ENCODE results near the gene IQSEC3.

Gene IQSEC3

GRCh38 chr12:138898-139534, 72.4 kb downstream of the IQSEC3 start:
- peaks cover 44% of the 10 kb centered on the region for H3K27me3 Mint-ChIP-seq

GRCh38 chr12:139585-139984, 73.0 kb downstream of the IQSEC3 start:
- Mint-ChIP-seq H3K27me3 (peaks cover 44% of the 10 kb centered on the region), H3K4me3 (no peak overlapping the region)

More at GRCh38 chr12:138898-139534, 72.4 kb downstream of the IQSEC3 start:
- no peaks in the 10 kb centered on the region for H3K9me3 Mint-ChIP-seq
- no peak overlapping the region for H3K4me3 Mint-ChIP-seq
- H3K27ac Mint-ChIP-seq, result no peak overlapping the region
- H3K4me1 Mint-ChIP-seq (ENCODE audit: low read depth), result no peaks in the 10 kb centered on the region
- no peaks in the 10 kb centered on the region for H3K36me3 Mint-ChIP-seq (ENCODE audit: low read depth)
- intact Hi-C loops (cut with micrococcal nuclease), result no loop called here

DNA sequence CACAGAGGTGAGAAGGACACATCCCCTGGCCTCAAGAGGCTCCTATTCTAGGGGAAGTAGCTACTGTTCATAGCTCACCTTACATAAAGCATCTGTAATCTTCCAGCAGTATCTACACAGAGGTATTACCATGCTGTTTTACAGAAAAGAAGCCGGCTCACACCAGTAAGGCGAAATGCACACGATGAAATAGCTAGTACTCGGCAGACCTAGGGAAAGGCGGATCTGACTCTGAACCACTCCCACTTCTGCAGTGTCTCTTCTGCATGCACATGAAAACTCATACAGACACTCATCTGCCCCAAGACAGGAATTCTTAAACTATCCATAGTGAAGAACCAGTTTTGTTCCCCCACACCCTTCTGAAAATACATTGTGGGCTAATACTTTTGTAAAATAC, 73.6 kb downstream of the IQSEC3 start:
- H3K27me3 Mint-ChIP-seq, result peaks cover 44% of the 10 kb centered on the region
- H3K4me1 Mint-ChIP-seq (ENCODE audit: low read depth), result no peaks in the 10 kb centered on the region
- H3K36me3 Mint-ChIP-seq (ENCODE audit: low read depth), result no peaks in the 10 kb centered on the region
- H3K4me3 Mint-ChIP-seq, result no peak overlapping the region
- H3K27ac Mint-ChIP-seq, result no peak overlapping the region
- intact Hi-C loops (cut with micrococcal nuclease), result no loop called here
- no peaks in the 10 kb centered on the region for H3K9me3 Mint-ChIP-seq

More at GRCh38 chr12:139585-139984, 73.0 kb downstream of the IQSEC3 start:
- Mint-ChIP-seq H3K9me3 (no peaks in the 10 kb centered on the region), H3K36me3 (ENCODE audit: low read depth) (no peaks in the 10 kb centered on the region), H3K4me1 (ENCODE audit: low read depth) (no peaks in the 10 kb centered on the region), H3K27ac (no peak overlapping the region)
- intact Hi-C loops (cut with micrococcal nuclease), result no loop called here

DNA sequence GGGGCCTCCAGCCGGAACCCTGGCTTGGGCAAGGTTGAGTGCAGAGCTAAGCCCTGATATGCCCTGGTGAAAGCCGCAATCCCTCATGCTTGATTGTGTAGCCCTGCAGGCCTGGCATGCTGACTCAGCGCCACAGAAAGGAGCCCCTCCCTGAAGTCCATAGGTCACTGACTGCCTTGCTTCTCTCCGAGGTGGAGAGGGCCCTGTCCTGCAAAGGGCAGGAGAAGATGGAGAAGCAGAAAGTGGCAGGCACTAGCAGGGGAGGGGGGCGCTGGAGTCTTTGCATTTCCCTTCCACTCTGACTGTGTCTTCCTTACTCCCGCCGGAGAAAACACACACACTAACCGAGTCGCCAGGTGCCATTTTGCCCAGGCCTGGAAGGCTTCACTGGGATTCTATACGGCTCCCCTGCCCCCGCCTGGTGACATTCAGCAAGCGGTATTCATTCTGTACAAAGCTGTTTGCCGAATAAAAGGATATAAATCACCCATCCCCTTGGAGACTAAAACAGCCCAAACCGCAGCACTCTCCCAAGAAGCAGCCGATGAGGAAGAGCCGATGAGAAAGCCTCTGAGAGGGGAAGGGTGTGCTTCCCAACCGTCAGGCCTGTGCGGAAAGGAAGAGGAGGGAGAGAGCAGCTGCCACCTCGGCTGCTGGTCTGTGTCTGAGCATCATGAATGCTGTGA, 77.5 kb downstream of the IQSEC3 start:
- intact Hi-C loops (cut with micrococcal nuclease), result no loop called here
- Mint-ChIP-seq H3K27me3 (peaks cover 25% of the 10 kb centered on the region), H3K27ac (no peak overlapping the region), H3K9me3 (no peaks in the 10 kb centered on the region), H3K36me3 (ENCODE audit: low read depth) (no peaks in the 10 kb centered on the region), H3K4me1 (ENCODE audit: low read depth) (no peaks in the 10 kb centered on the region), H3K4me3 (no peak overlapping the region)

DNA sequence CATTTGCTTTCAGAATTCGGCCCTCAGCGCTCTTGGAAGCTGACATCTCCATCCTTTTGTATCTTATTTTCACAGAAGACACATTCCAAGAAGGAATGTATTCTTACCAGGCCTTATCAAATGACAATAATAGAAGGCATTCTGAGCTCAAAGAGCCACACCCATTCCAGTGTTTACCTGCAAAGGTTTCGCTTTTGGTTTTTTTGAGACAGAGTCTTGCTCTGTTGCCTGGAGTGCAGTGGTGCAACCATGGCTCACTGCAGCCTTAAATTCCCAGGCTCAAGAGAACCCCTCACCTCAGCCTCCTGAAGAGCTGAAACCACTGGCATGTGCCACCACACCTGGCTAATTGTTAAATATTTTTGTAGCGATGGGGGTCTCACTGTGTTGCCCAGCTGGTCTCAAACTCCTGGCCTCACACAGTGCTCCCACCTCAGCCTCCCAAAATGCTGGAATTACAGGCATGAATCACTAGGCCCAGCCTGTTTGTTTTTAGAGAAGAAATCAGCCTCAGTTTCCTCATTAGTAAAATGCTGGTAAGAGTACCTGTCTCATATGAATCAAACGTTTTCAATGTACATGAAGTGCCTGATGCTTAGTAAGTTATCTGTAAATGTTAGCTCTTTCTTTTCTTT, 78.2 kb downstream of the IQSEC3 start:
- H3K9me3 Mint-ChIP-seq, result no peaks in the 10 kb centered on the region
- H3K36me3 Mint-ChIP-seq (ENCODE audit: low read depth), result no peaks in the 10 kb centered on the region
- no peaks in the 10 kb centered on the region for H3K4me1 Mint-ChIP-seq (ENCODE audit: low read depth)
- peaks cover 22% of the 10 kb centered on the region for H3K27me3 Mint-ChIP-seq
- intact Hi-C loops (cut with micrococcal nuclease), result no loop called here
- H3K4me3 Mint-ChIP-seq, result no peak overlapping the region
- no peak overlapping the region for H3K27ac Mint-ChIP-seq

DNA sequence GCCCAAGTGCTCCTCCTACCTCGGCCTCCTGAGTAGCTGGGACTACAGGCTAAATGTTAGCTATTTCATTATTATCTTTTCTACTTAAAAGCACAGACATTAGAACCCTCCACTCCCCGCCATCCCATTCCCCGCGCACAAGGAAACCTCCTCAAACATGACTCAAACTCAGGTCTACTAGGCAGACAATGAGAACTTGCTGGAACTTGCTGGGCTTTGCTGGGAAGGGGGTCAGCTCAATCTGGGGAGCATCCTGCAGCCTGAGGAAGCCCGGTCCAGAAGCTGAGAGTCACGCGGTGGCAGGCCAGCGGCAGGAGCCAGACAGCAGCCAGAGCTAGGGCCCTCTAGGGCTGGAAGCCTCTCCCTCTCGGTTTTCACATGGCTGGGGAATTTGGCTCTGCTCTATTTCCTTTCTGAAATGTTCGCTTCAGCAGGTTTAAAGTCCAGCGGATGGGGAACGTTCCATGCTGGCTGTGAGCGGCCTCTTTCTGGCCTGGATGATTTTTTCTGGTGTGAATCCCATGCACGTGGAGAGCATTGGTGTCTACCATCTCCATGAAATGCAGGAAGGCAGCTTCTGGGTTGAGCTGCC, 78.9 kb downstream of the IQSEC3 start:
- no peaks in the 10 kb centered on the region for H3K36me3 Mint-ChIP-seq (ENCODE audit: low read depth)
- H3K27ac Mint-ChIP-seq, result no peak overlapping the region
- H3K4me3 Mint-ChIP-seq, result no peak overlapping the region
- no peaks in the 10 kb centered on the region for H3K4me1 Mint-ChIP-seq (ENCODE audit: low read depth)
- no peaks in the 10 kb centered on the region for H3K9me3 Mint-ChIP-seq
- intact Hi-C loops (cut with micrococcal nuclease), result no loop called here
- peaks cover 18% of the 10 kb centered on the region for H3K27me3 Mint-ChIP-seq

GRCh38 chr12:147242-147641, 80.7 kb downstream of the IQSEC3 start:
- H3K4me1 Mint-ChIP-seq (ENCODE audit: low read depth), result no peaks in the 10 kb centered on the region
- no peaks in the 10 kb centered on the region for H3K36me3 Mint-ChIP-seq (ENCODE audit: low read depth)
- H3K9me3 Mint-ChIP-seq, result no peaks in the 10 kb centered on the region
- peaks cover 12% of the 10 kb centered on the region for H3K27me3 Mint-ChIP-seq
- H3K4me3 Mint-ChIP-seq, result no peak overlapping the region
- no peak overlapping the region for H3K27ac Mint-ChIP-seq
- intact Hi-C loops (cut with micrococcal nuclease), result no loop called here

- H3K27ac Mint-ChIP-seq, result no peak overlapping the region
- H3K27me3 Mint-ChIP-seq, result peaks cover 12% of the 10 kb centered on the region
- H3K36me3 Mint-ChIP-seq (ENCODE audit: low read depth), result no peaks in the 10 kb centered on the region
- intact Hi-C loops (cut with micrococcal nuclease), result no loop called here
- no peaks in the 10 kb centered on the region for H3K4me1 Mint-ChIP-seq (ENCODE audit: low read depth)
- no peak overlapping the region for H3K4me3 Mint-ChIP-seq
- no peaks in the 10 kb centered on the region for H3K9me3 Mint-ChIP-seq
These were observed 82.3 kb downstream of the IQSEC3 start for GRCh38 chr12:148676-149416.

- no peak overlapping the region for H3K4me3 Mint-ChIP-seq
- no peaks in the 10 kb centered on the region for H3K4me1 Mint-ChIP-seq (ENCODE audit: low read depth)
- no peaks in the 10 kb centered on the region for H3K9me3 Mint-ChIP-seq
- H3K36me3 Mint-ChIP-seq (ENCODE audit: low read depth), result no peaks in the 10 kb centered on the region
- H3K27me3 Mint-ChIP-seq, result peaks cover 14% of the 10 kb centered on the region
- intact Hi-C loops (cut with micrococcal nuclease), result no loop called here
- H3K27ac Mint-ChIP-seq, result no peak overlapping the region
These were observed 85.0 kb downstream of the IQSEC3 start for GRCh38 chr12:151579-151978.

GRCh38 chr12:152440-152839, 85.9 kb downstream of the IQSEC3 start:
- H3K9me3 Mint-ChIP-seq, result no peaks in the 10 kb centered on the region
- no peak overlapping the region for H3K4me3 Mint-ChIP-seq
- no peaks in the 10 kb centered on the region for H3K36me3 Mint-ChIP-seq (ENCODE audit: low read depth)
- no peaks in the 10 kb centered on the region for H3K4me1 Mint-ChIP-seq (ENCODE audit: low read depth)
- peaks cover 14% of the 10 kb centered on the region for H3K27me3 Mint-ChIP-seq
- intact Hi-C loops (cut with micrococcal nuclease), result no loop called here
- H3K27ac Mint-ChIP-seq, result no peak overlapping the region

DNA sequence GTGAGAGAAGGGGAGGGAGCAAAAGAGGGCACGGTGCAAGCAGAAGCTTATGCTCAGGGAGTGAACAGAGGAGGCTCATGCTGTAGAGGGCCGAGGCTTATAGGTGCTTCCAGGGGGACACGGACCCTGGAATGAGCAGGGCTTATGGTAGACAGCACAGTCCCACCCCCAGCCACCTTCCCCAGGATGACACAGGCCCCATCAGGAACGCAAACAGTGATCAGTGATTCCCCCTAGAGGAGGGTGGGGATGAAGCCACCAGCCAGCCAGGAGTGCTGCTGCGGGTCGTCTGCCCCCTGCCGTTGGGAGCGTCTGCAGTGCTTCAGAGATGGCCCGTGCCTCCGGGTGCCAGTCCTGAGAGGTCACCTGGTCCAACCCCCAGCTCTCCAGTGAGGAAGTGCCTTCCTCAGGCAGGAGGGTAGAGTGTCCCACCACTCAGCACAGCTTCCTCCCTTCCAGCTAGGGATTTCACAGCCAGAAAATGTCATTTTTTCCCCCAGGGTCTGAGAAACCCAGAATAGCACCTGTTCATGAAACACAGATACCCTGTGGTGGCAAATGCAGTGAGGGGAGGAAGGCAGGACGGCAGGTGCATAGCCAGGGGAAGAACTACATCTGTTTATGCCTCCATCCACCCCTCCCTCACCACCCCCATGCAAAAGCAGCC, 86.6 kb downstream of the IQSEC3 start:
- no peaks in the 10 kb centered on the region for H3K36me3 Mint-ChIP-seq (ENCODE audit: low read depth)

DNA sequence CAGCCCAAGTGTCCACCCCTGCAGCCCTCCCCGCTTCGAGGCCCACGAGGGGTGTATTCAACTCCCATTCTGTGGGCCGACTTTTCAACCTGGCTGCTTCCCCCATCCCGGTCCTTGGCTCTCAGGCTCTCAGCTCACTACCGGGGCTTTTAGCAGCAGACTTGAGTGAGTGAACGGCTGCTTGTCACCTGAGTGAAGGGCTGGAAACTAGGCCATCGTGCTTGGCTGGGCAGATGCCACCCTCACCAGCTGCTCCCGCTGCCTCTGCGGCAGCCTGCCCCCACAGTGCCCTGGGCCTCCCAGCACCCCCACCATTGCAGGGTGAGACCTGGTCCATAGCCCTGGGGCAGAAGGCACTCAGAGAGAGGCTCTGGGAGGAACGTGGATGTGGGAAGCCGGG, 87.5 kb downstream of the IQSEC3 start:
- Mint-ChIP-seq H3K9me3 (no peaks in the 10 kb centered on the region), H3K4me1 (ENCODE audit: low read depth) (peaks cover 3% of the 10 kb centered on the region), H3K27me3 (peaks cover 14% of the 10 kb centered on the region), H3K36me3 (ENCODE audit: low read depth) (no peaks in the 10 kb centered on the region), H3K27ac (no peak overlapping the region), H3K4me3 (no peak overlapping the region)
- intact Hi-C loops (cut with micrococcal nuclease), result no loop called here

More for the DNA sequence above, 86.6 kb downstream of the IQSEC3 start:
- H3K27ac Mint-ChIP-seq, result no peak overlapping the region
- H3K4me3 Mint-ChIP-seq, result no peak overlapping the region
- H3K27me3 Mint-ChIP-seq, result peaks cover 14% of the 10 kb centered on the region
- no peaks in the 10 kb centered on the region for H3K9me3 Mint-ChIP-seq
- intact Hi-C loops (cut with micrococcal nuclease), result no loop called here
- no peaks in the 10 kb centered on the region for H3K4me1 Mint-ChIP-seq (ENCODE audit: low read depth)

GRCh38 chr12:155006-155405, 88.4 kb downstream of the IQSEC3 start:
- H3K27ac Mint-ChIP-seq, result no peak overlapping the region
- no peaks in the 10 kb centered on the region for H3K36me3 Mint-ChIP-seq (ENCODE audit: low read depth)
- H3K9me3 Mint-ChIP-seq, result no peaks in the 10 kb centered on the region
- H3K4me1 Mint-ChIP-seq (ENCODE audit: low read depth), result peaks cover 13% of the 10 kb centered on the region
- intact Hi-C loops (cut with micrococcal nuclease), result no loop called here
- H3K4me3 Mint-ChIP-seq, result no peak overlapping the region
- H3K27me3 Mint-ChIP-seq, result peaks cover 10% of the 10 kb centered on the region

Data from dendritic cell treated with granulocyte-macrophage colony-stimulating factor and Interleukin-4, amounts not matched to agents 40 ng/mL and 50 ng/mL, for 4 days (primary cell).